Panc1 (cell line): ENCODE measurements around the gene ELP5. TPM values are rescaled to one million over a fixed set of nuclear protein-coding genes. Genes with fewer than 3 reads are reported as not detected.

Experiments
- ATAC-seq: fragments of 200-7000 bp; cut with Tn5 transposase; 2 replicates; pipeline ENCODE4 v1.9.1; 2020; ENCODE audit warnings: mild to moderate bottlenecking, moderate library complexity
- BruUV-seq: library from RNA; stranded (reverse); fragments of 400-500 nt; replicated peaks from 2 replicates; lab custom pipeline; 2021; lab: Mats Ljungman, UMichigan
- CTCF ChIA-PET: fragments of 300-600 bp; sonication (Branson Sonifier 250); formaldehyde crosslinking; loops from one replicate; lab custom pipeline; 2022; ENCODE audit warnings: antibody characterized with exemption; lab: Charles Lee
- POLR2A ChIA-PET: fragments of 300-600 bp; sonication (Branson Sonifier 250); formaldehyde crosslinking; loops from one replicate; lab custom pipeline; 2022; ENCODE audit warnings: antibody characterized with exemption; lab: Charles Lee
- DNase-seq: peaks from one replicate; pipeline ENCODE4 v3.0.0-alpha.2; 2010; ENCODE audit warnings: low read depth, low spot score
- H3K27ac ChIP-seq: 2 replicates; pipeline ENCODE4 v1.5.1; 2011; ENCODE audit warnings: mild to moderate bottlenecking, low read length, inconsistent platforms
- H3K27me3 ChIP-seq: fragments of 200-500 bp; sonication (Bioruptor generic); 2 replicates; pipeline ENCODE4 v1.6.0; 2014; ENCODE audit warnings: low read length, inconsistent platforms; ENCODE audit not compliant: control insufficient read depth, insufficient read depth
- H3K36me3 ChIP-seq: fragments of 200-500 bp; sonication (Bioruptor generic); 2 replicates; pipeline ENCODE4 v1.5.1; 2014; ENCODE audit warnings: inconsistent platforms, mild to moderate bottlenecking, low read length, moderate library complexity; ENCODE audit not compliant: control insufficient read depth, insufficient read depth
- H3K4me1 ChIP-seq: 2 replicates; pipeline ENCODE4 v1.5.1; 2011; ENCODE audit warnings: inconsistent platforms, mild to moderate bottlenecking, low read length, moderate library complexity; ENCODE audit not compliant: control insufficient read depth, insufficient read depth
- H3K4me3 ChIP-seq, 2 experiments: 2 replicates each; pipeline ENCODE4 v1.5.1; 2011 to 2012; ENCODE audit warnings: low read depth in 2 of 2, low read length in 2 of 2, mild to moderate bottlenecking in 2 of 2, inconsistent platforms in 1 of 2, moderate library complexity in 1 of 2
- H3K9me3 ChIP-seq: fragments of 200-500 bp; sonication (Bioruptor generic); 2 replicates; pipeline ENCODE4 v1.5.1; 2014; ENCODE audit warnings: low read depth, mild to moderate bottlenecking, inconsistent platforms, low read length, moderate library complexity; ENCODE audit not compliant: control insufficient read depth, insufficient read depth
- CTCF ChIP-seq: fragments of 450-650 bp; IDR thresholded peaks from 2 replicates; pipeline ENCODE4 v1.5.1; 2017; ENCODE audit warnings: mild to moderate bottlenecking
- POLR2AphosphoS5 ChIP-seq: IDR thresholded peaks from 2 replicates; pipeline ENCODE4 v1.6.1; 2012; ENCODE audit warnings: mild to moderate bottlenecking, low read depth, low read length, moderate library complexity
- REST ChIP-seq, 2 experiments: IDR thresholded peaks; 2 replicates each; pipeline ENCODE4 v1.6.1; 2011 to 2012; ENCODE audit warnings: low read depth in 2 of 2, control low read depth in 1 of 2, low read length in 1 of 2, mild to moderate bottlenecking in 1 of 2, moderate library complexity in 1 of 2; ENCODE audit not compliant: insufficient read depth in 1 of 2
- SIN3A ChIP-seq: IDR thresholded peaks from 2 replicates; pipeline ENCODE4 v1.6.1; 2012; ENCODE audit warnings: low read depth, mild to moderate bottlenecking, low read length, moderate library complexity, borderline replicate concordance; ENCODE audit not compliant: insufficient read depth
- TCF7L2 ChIP-seq: IDR thresholded peaks from 2 replicates; pipeline ENCODE4 v1.6.1; 2011; ENCODE audit warnings: mild to moderate bottlenecking, low read depth, low read length, inconsistent platforms
- in situ Hi-C: cut with HindIII; loops from 2 replicates; pipeline ENCODE4 v1.10.0; 2016; ENCODE audit warnings: low sequenced_read_pairs, low pct_unique_long_range_greater_than_20kb
- intact Hi-C: fragments of 100-400 bp; cut with micrococcal nuclease; formaldehyde crosslinking; loops from one replicate; pipeline ENCODE4 v1.10.0; 2022; ENCODE audit not compliant: unreplicated experiment
- total RNA-seq: library from RNA; stranded (reverse); gene quantifications from one replicate; pipeline ENCODE4 v1.2.1, GENCODE V29; 2021; ENCODE audit not compliant: unreplicated experiment

Gene ELP5
- total RNA-seq, 1 experiment from 2014 or later: 89.5 TPM

GRCh38 chr17:7289256-7290032 is 37.4 kb downstream of the ELP5 start:
- intact Hi-C loops: no loop called here
- no peak for ATAC-seq
- CTCF ChIA-PET: interaction anchor here (0.6 kb wide), 1 partner anchor 40 kb away, joined by 3 read pairs; the partner anchor contains the start of gene NEURL4

DNA sequence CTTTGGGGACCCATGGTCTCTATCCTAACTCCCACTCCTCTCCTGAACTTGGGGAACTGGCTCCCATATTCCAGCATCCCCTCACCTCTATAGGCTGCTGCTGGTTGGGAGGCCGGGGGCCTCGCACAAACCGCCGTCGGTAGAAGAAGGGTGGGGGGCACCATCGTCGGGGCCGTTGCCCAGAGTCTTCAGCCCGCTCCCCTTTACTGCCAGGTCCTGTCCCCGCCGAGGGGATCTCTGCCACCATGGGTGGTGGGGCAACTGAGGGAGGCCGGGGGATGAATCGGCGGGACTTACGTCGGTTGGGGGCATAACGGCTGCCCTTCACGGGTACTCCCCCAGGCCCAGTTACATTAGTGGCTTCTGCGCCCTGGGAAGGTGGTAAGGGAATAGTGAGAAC is 38.2 kb downstream of the ELP5 start:
- TF ChIP-seq REST (IDR thresholded peaks at IDR 0.05; ENCODE audit: insufficient read depth in 1 of 2, low read depth in 2 of 2, low read length in 1 of 2) (no peak), SIN3A (no peak), POLR2AphosphoS5 (no peak)
- DNase-seq (no peak), ATAC-seq (no peak)
- H3K27me3 ChIP-seq: no peaks in the 10 kb centered on the region
- POLR2A ChIA-PET: no interaction called here
- H3K36me3 ChIP-seq: no peaks in the 10 kb centered on the region
- H3K27ac ChIP-seq: no peak overlapping the region
- no peaks in the 10 kb centered on the region for H3K9me3 ChIP-seq
- peaks cover 12% of the 10 kb centered on the region for H3K4me1 ChIP-seq
- no TSS peak for BruUV-seq
- H3K4me3 ChIP-seq: no peak overlapping the region
- intact Hi-C loops (no loop called here), in situ Hi-C loops (no loop called here)
- CTCF ChIA-PET: interaction anchor here (0.6 kb wide), 1 partner anchor 39 kb away, joined by 3 read pairs; the partner anchor contains the start of gene NEURL4

More at GRCh38 chr17:7289256-7290032, 37.4 kb downstream of the ELP5 start:
- in situ Hi-C loops: no loop called here
- no peak for TF ChIP-seq POLR2AphosphoS5
- Histone ChIP-seq H3K27ac (no peak overlapping the region), H3K4me3 (no peak overlapping the region), H3K4me1 (peaks cover 12% of the 10 kb centered on the region), H3K9me3 (no peaks in the 10 kb centered on the region), H3K36me3 (no peaks in the 10 kb centered on the region), H3K27me3 (no peaks in the 10 kb centered on the region)
- BruUV-seq: no TSS peak
- no peak for DNase-seq
- POLR2A ChIA-PET: no interaction called here

GRCh38 chr17:7290685-7291084 is 38.7 kb downstream of the ELP5 start:
- no peak overlapping the region for H3K27ac ChIP-seq
- intact Hi-C loops (no loop called here), in situ Hi-C loops (no loop called here)
- no peak overlapping the region for H3K4me3 ChIP-seq
- CTCF ChIA-PET: no interaction called here
- DNase-seq (no peak), ATAC-seq (no peak)
- no TSS peak for BruUV-seq
- no peaks in the 10 kb centered on the region for H3K27me3 ChIP-seq
- no peaks in the 10 kb centered on the region for H3K36me3 ChIP-seq
- H3K4me1 ChIP-seq: peaks cover 13% of the 10 kb centered on the region
- TF ChIP-seq TCF7L2 (no peak), REST (IDR thresholded peaks at IDR 0.05; ENCODE audit: insufficient read depth in 1 of 2, low read depth in 2 of 2, low read length in 1 of 2) (no peak), POLR2AphosphoS5 (no peak), CTCF (no peak), SIN3A (no peak)
- H3K9me3 ChIP-seq: no peaks in the 10 kb centered on the region
- POLR2A ChIA-PET: interaction anchor here (0.7 kb wide), 1 partner anchor 39 kb away, joined by 3 read pairs; no protein-coding TSS in a partner anchor
